GM21447 (cell line): ENCODE data around the gene CFAP92.
"Not testable (repeated sequence)": the region's sequence is repeated elsewhere in the genome, so short reads cannot be mapped to it uniquely, and the experiment has no call there.

Experiments
- ATAC-seq: cut with Tn5 transposase; IDR thresholded peaks from one replicate; pipeline ENCODE4 v1.9.1; 2021; ENCODE audit not compliant: unreplicated experiment

The CFAP92 gene

GRCh38 chr3:128870347-128870746, 123.5 kb downstream of the CFAP92 start:
- no peak for ATAC-seq

GRCh38 chr3:128867200-128868125, 126.4 kb downstream of the CFAP92 start:
- no peak for ATAC-seq

GRCh38 chr3:128864849-128865804, 128.7 kb downstream of the CFAP92 start:
- ATAC-seq = not testable (repeated sequence)

- ATAC-seq = no peak
These were observed 129.5 kb downstream of the CFAP92 start for GRCh38 chr3:128864351-128864811.

- ATAC-seq = no peak
These were observed 130.3 kb downstream of the CFAP92 start for GRCh38 chr3:128863560-128863959.

- no peak for ATAC-seq
These were observed 132.4 kb downstream of the CFAP92 start for GRCh38 chr3:128861491-128861890.
